Renal pelvis (tissue), 4 donors: ENCODE results near the gene SLC16A10. TPM values are rescaled to one million over a fixed set of nuclear protein-coding genes. Genes with fewer than 3 reads are reported as not detected.
"Not testable (repeated sequence)": the region's sequence is repeated elsewhere in the genome, so short reads cannot be mapped to it uniquely, and the experiment has no call there.

Experiments used
- DNase-seq: peaks from one replicate; pipeline ENCODE4 v3.0.0-alpha.2; 2013
- polyA plus RNA-seq, 3 donors: library from polyadenylated mRNA; unstranded; fragments of 120-200 nt; gene quantifications; one replicate each; pipeline ENCODE4 v1.2.1, GENCODE V29; 2013; ENCODE audit not compliant: insufficient read length in 3 of 3

SLC16A10 gene
- polyA plus RNA-seq, 3 donors = 24.5 to 33.8 (median 31.0) TPM

DNA sequence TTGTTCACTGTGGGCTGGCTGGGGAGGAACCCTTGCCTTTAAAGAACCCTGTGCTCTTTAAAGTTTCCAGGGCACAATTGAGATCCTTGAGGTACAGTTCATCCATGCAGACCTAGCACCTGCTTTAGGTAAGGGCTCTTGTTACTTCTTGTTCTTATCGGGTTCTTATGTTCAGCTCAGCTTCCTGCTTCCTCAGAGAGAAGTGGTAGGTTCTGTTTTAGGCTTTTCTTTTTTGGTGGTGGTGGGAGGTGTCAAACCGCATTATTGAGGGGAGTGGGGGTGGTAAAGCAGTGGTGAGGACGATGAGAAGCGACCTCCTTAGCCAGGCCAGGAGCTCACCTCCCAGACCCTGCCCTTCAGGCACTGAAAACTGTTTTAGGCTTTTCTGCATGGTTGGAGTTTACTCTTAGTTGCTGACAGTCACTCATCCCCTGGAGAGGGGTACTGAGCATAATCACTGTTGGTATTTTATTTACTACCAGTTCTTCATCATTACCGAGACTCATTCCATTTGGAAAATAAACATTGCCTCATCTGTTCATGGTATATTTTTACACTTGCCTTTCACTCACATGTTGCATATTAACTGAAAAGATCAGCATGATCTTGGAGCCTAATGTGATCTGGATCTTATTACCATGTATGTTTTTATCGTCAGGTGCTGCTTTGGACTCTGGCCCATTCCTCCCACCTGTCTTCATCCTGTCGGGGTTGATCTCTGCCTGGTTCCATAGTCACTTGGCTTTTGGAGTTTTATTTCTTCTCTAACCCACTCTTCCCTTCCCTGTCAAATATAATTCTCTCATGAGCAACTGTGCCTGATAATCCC, 35.4 kb downstream of the SLC16A10 start:
- DNase-seq = no peak

DNA sequence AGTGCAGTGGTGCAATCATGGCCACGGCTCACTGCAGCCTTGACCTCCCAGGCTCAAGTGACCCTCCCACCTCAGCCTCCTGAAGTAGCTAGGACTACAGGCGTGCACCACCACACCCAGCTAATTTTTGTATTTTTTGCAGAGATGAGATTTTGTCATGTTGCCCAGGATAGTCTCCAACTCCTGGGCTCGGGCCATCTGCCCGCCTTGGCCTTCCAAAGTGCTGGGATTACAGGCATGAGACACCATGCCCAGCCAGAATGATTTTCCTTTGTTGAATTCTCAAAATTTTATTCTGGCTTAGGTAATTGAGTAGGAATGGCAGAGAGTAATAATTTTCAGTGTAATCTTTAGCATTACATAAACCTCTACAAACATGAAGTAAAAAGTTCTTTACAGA, 37.1 kb downstream of the SLC16A10 start:
- no peak for DNase-seq

DNA sequence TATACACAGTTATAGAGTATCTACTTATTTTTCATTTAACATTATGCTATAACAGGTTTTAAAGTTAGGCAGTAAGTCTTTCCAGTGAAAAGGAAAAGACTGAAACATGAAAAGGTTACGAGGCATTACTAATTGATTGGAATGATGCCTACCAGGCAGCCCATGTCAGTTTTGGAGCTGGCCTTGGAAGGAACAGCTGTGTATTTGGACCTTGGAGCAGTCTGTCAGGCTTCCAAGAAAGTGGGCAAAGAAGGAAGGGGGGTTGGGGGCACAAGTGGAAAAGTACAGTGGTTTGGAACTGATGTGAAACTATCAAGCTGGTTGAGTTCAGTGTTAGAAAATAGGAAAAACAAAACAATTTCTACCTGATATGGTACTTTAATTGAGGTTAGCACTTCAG, 41.7 kb downstream of the SLC16A10 start:
- DNase-seq = peak; percentile 43

DNA sequence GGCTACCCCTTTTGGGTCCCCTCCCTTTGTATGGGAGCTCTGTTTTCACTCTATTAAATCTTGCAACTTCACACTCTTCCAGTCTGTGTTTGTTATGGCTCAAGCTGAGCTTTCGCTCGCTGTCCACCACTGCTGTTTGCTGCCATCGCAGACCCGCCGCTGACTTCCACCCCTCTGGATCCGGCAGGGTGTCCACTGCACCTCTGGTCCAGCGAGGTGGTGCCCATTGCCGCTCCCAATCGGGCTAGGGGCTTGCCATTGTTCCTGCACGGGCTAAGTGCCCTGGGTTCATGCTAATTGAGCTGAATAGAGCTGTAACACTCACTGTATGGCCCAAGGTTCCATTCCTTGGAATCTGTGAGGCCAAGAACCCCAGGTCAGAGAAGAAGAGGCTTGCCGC, 43.7 kb downstream of the SLC16A10 start:
- DNase-seq = not testable (repeated sequence)

DNA sequence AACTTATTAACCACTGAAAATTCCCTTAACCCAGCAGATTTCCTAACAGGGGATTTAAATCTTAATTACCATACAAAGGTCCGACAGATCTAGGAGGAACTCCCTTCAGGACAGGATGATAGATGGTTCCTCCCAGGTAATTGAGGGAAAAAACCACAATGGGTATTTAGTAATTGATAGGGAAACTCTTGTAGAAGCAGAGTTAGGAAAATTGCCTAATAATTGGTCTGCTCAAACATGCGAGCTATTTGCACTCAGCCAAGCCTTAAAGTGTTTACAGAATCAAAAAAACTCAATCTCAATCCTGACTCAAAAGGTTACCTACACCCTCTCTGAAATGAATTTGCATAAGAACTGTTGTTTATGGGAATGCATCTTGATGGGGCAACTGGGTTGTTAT, 45.4 kb downstream of the SLC16A10 start:
- DNase-seq = not testable (repeated sequence)

DNA sequence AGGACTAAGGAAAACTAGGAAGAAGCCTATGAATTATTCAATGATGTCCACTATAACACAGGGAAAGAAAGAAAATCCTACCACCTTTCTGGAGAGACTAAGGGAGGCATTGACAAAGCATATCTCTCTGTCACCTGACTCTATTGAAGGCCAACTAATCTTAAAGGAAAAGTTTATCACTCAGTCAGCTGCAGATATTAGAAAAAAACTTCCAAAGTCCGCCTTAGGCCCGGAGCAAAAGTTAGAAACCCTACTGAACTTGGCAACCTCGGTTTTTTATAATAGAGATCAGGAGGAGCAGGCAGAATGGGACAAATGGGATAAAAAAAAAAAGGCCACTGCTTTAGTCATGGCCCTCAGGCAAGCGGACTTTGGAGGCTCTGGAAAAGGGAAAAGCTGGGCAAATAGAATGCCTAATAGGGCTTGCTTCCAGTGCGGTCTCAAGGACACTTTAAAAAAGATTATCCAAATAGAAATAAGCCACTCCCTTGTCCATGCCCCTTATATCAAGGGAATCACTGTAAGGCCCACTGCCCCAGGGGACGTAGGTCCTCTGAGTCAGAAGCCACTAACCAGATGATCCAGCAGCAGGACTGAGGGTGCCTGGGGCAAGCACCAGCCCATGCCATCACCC, 47.0 kb downstream of the SLC16A10 start:
- not testable (repeated sequence) for DNase-seq

DNA sequence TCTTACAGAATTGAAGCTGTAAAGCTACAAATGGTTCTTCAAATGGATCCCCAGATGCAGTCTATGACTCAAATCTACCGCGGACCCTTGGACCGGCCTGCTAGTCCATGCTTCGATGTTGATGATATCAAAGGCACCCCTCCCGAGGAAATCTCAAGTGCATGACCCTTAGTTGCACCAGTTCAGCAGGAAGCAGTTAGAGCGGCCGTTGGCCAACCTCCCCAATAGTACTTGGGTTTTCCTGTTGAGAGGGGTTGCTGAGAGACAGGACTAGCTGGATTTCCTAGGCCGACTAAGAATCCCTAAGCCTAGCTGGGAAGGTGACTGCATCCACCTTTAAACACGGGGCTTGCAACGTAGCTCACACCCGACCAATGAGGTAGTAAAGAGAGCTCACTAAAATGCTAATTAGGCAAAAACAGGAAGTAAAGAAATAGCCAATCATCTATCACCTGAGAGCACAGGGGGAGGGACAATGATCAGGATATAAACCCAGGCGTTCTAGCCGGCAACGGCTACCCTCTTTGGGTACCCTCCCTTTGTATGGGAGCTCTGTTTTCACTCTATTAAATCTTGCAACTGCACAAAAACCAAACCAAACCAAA, 50.3 kb downstream of the SLC16A10 start:
- DNase-seq = not testable (repeated sequence)

DNA sequence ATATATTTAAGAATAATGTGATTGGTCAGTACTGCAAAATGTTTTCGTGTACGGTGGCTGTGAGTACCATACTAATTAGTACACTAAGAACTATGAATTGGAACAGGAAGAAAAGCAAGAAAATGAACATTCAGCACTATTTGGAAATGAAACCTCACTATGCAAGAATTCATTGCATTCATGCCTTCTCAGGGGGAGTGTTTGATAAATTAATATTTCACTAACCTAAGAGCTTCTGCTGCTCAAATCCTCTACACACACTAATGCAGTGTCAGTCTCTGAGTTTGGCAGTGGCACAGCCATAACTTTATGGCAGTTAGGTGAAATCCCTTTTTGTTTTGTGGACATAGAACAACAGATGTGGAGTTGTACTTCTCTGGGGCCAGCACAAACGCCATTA, 60.1 kb downstream of the SLC16A10 start:
- no peak for DNase-seq

DNA sequence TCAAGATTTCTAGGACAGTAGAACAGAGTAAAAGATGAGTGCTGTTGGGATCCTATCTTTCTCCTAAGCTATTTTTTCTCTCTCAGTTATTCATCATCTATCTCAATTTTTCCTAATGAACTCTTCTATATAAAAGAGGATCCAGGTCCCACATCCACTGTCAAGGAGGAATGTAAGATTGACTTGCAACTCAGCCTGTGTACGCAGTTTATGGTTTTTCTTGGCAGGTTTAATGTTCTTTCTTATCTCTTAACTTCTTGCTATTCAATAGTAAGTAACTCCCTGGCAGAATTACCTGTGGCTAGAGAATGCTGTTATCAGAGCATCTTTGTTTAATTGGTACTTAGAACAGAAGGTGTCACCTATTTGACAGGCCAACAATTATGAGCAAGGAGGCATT, 60.8 kb downstream of the SLC16A10 start:
- DNase-seq = no peak

DNA sequence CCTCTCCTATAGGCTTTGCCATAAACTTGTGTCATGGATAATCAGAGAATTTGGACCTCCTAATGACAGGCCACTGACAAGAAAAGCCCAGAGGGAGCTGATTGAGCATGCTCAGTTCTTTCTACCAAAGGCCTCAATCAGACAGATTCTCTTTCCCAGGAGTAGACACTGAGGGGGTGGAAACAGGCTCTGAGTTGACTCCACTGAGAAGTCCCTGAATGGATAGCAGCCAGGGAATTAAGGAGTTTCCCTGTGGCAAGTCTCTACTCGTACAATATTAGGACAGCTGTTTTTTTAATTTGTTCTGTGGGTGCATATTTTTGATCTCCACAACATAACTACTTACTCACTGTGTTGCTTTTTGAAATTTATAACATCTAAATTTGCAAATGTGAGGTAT, 63.3 kb downstream of the SLC16A10 start:
- no peak for DNase-seq

DNA sequence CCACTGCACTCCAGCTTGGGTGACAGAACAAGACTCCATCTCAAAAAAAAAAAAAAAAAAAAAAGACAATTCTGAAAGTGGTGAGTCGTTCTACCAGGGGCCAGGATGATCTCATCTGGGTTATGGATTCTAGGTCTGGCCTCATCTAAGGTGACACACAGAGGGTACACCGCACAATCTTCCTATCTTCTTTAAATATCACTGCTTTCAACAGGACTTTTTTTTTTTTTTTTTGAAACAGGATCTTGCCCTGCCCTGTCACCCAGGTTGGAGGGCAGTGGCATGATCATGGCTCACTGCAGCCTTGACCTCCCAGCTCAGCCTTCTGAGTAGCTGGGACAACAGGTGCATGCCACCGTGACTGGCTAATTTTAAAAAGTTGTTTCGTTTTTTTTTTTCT, 67.7 kb downstream of the SLC16A10 start:
- no peak for DNase-seq

DNA sequence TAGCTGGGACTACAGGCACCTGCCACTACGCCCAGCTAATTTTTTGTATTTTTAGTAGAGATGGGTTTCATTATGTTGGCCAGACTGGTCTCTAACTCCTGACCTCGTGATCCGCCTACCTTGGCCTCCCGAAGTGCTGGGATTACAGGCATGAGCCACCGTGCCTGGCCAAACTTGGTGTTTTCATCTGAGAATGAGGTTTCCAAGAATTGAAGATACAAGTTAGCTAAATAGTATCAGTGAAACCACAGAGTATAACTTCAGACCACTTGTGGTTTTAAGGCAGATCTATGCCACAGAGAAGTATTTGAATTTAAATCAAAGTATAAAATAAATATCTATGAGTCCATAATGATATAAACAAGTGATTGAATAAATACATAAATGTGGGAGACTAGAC, 70.1 kb downstream of the SLC16A10 start:
- DNase-seq = no peak

DNA sequence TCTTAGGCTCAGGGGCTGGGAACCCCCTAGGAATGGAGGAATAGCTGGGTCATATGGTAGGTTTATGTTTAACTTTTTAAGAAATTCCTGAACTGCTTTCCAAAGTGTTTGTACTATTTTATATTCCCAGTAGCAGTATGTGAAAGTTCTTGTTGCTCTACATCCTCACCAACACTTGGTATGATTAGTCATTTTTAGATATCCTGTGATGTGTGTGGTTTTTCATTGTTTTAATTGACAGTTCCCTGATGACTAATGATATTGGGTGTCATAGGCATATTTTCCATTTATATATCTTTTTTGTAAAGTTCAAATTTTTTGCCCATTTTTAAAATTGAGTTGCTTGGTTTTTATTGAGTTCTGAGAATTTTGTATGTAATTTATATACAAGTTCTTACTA, 72.3 kb downstream of the SLC16A10 start:
- no peak for DNase-seq

DNA sequence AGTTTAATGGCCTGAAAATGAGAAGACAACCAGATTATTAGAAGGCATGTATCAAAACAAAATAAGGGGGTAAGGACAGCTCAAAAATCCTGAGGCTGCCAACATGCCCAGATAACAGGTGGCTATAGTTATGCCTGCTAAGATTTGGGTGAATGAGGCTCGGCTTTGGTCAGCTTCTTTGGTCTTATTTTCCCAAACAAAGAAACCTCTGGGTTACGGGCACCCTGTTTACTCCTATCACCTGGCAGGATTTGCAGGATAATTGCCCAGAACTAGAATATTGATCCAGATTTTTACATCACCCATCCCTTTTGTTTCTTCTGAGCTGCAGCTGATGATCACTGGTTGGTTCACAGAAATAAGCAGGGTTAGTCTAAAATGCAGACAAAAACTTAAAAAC, 74.3 kb downstream of the SLC16A10 start:
- no peak for DNase-seq

DNA sequence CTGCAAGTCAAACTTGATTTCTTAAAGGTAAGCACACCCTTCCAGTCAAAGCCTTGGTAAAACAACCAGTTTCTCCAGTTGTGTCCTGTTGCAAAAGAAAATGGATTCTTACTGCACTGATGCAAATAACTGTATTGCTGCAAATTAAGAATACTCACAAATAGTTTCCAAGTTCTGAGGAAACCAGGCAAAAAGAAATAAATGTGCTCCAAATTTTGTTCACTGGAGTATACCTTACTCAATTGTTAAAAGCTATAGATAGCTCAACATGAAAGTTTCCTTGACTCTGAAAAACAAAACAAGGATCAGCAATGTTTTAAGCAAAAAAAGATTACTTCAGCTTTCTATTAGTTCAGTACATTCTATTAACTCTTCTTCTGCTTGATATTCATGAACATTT, 75.2 kb downstream of the SLC16A10 start:
- DNase-seq = no peak

DNA sequence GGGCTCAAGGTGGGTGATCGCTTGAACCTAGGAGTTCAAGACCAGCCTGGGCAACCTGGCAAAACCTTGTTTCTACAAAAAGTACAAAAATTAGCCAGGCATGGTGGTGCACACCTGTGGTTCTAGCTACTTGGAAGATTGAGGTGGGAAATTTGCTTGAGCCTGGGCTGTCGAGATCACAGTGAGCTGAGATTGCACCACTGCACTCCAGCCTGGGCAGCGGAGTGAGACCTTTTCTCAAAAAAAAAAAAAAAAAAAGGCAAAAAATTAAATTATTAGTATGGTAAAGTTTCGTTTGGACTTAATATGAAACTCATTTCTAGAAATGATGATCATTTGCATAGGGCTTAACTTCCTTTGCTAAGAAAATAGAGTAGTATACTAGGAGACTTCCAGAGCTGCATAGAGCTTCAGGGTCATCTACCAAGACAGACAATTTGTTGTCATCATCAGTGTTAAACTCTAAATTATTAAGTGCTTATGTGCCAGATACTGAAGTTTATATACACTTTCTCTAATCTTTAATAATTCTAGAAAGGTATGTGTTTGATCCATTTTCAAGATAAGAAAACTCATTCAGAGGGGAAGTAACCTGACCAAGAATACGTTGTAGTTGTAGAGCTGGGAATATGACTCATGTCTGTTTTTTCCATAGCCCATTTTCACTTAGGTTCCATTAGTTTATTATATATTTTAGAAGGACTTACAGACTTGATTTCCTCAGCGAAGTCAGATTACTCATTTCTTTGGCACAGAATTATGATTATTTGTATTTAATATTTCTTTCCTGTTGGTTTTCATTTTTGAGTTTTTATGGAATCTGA, 84.5 kb downstream of the SLC16A10 start:
- DNase-seq = no peak

DNA sequence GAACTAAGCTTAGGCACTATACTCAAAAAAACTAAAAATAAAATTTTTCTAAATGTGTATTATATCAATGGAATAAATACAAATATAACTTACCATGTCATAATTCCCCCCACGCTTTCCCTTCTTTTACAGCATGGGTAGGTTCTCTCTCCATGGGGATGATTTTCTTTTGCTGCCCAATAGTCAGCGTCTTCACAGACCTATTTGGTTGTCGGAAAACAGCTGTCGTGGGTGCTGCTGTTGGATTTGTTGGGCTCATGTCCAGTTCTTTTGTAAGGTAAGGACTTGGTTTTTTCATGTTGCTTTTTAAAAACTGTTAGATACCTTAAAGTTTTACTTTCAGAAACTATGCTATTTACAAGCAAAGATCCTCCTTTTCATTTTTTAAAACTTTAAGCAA, 85.3 kb downstream of the SLC16A10 start:
- DNase-seq = no peak

DNA sequence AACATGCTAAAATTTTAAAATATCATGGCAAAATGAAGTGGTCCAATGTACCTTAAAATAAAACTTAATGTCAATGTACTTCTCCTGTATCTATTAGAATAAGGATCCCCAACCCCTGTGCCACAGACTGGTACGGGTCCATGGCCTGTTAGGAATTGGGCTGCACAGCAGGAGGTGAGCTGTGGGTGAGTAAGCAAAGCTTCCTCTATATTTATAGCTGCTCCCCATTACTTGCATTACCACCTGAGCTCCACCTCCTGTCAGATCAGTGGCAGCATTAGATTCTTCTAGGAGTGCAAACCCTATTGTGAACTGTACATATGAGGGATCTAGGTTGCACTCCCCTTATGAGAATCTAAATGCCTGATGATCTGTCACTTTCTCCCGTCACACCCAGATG, 86.0 kb downstream of the SLC16A10 start:
- DNase-seq = no peak

DNA sequence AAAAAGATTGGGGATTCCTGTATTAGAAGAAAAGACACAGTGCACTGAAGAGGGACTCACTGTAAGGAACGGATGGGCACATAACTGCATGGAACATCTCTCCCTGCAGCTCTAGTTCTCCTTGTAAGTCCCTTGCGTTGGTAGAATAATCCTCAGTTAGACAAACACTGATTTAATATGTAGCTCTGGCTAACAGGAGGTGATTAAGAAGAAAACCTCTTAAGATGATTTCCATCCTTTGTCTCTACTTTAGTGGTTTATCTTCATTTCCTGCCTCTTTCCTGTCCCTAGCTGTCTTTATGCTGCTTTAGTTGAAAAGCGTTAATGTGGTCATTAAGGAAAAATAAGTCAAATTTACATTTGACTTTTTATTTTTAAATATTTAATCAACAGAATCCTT, 86.6 kb downstream of the SLC16A10 start:
- DNase-seq = no peak

DNA sequence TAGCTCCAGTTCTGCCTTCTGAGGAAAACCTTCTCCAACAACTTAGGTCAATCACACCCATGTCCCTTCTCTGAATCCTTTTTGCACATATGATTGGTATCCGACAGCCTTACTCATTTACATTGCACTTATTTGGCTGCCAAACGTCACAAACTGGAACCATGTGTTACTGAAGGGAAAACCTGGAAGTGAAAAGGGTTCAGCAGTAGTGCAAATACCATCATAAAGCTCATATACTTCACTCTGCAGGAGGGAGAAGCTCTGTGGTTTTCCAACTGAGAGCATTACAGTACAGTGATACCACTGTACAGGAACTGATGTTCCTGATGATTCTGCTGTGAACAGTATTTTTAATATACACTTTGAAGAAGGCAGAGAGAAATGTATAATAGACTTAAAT, 87.8 kb downstream of the SLC16A10 start:
- no peak for DNase-seq

DNA sequence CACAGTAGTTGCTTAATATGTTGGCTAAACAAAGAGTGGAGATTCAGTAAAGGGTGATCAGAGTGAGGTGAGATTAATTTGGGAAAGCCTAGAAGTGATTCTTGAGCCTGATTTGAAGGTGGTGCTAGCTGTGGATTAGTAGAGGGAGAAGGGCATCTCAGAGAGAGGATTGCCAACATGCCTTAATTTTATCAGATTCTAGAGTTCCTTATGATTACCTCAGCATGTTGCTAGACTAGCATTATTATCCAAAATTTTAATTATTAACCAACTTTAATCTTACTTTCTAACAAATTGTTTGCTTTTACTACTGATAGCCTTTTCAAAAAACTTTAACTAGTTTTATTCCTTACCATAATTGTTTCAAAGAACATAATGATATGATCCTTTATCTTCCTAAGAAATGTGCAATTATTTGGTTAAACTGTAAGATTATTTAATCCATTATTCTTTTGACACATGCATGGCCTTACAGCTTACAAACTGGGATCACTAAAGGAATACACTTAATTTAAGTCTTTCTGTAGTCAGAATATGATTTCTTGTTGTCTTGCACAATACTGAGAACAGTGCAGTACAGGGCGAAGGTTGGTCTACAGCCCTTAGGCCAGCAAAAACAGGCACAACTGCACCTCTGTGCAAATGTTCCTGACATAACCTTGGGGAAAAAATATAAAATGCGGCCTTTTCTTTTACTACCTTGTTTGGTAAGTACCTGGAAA, 88.9 kb downstream of the SLC16A10 start:
- no peak for DNase-seq

DNA sequence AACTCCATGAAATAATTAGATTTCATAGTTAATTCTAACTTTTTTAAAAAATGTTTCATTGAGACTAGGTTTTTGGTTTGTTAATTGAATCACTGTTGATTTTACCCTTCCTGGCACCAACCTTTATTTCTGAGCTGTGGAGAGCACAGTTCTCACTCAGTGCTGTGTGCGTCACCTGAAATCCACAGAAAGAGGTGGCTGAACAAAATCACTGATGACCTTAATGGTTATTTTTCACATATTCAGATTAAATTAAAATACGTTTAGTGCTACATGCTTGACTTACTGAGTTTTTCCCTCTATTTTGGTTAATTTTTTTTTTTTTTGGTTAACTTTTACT, 89.4 kb downstream of the SLC16A10 start:
- no peak for DNase-seq
